ENCODE data around the gene NTRK1.

Gene NTRK1

DNA sequence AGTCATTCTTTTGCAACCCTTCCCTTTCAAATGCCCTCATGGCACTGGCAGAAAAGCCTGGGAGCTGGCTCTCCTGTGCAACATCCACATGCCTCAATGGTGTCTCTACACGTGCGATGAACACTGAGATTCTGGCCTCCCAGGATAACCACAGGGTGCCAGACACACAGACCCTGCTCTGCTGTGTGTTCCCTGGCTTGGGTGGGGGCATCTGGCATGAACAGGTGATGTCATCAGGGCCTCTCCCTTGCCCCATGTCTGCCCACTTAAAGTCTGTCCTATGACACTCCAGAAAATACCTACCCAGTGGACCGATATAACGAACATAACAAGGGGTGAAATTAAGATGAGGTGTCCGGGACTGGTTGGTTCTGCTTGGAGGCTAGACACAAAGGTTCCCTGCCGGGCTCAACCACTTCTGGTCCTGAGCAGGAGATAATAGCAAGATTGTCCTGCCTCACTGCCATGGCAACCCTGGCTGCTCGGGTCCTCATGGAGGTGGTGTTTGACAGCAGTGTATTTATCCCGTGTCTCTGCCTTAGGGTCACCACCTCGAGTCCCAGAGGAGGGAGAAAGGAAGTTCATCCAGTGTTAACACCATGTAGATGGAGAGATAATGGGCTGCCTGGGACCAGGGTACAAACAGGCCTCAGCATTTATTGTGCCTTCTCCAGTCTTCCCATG is 21.1 kb upstream of the NTRK1 start:
- DNase-seq: no peak

DNA sequence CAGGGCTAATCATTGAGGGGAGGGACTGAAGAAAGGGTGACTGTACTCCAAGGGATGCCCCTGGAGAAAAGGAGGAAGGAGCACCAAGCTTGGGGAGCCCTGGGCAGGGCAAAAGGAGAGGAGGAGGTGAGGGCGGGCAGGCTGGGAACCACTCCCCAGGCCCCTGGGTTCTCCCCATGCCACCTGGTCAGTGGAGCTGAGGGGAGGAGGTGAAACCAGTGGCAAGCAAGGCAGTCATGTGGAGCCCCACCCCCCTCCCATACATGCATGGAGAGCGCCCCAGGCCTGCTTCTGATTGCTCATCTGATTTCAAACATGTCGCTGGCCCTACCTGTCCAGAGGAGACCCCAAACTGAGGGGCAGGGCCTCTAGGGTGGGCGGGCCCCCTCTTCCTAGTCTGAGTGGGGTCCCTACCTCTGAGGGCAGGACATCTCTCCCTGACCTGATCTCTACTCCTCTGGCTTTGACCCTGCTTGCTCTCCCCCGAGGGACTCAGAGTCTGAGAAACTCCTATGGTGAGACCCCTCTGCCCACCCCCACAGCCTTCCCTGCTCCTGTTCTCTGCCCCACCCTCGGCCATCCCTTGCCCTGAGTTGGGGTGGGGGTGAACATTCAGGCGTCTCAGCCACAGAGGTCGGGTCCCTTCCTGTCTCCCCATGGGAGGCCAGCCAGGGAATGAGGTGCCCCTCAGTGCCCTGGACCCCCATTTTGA is 20.3 kb upstream of the NTRK1 start:
- DNase-seq: no peak

GRCh38 chr1:156840898-156841279 is 19.8 kb upstream of the NTRK1 start:
- DNase-seq: no peak

DNA sequence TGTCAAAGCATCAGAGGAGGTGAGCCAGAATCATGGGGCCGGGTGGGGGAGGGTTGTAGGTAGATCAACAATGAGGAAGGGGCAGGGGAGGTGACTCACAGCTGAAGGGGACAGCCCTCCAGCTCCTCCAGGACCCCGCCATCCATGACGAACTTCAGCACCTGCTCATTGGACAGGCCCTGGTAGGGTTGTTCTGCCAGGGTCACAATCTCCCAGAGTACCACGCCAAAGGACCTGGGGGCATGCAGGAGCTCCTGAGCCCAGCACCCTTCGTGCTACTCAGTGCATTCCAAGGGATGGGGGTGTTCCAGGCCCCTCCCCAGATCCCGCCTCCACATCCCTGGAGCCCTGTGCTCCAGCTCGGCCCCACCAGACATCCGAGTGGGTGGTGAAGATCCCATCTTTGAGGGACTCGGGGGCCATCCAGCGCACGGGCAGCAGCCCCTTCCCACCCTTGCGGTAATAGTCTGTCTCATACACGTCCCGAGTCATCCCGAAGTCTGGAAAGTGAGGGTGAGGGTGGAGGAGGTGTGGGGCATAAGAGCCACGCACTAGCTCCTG is 19.3 kb upstream of the NTRK1 start:
- no peak for DNase-seq

- DNase-seq: no peak
Measured at GRCh38 chr1:156842618-156843300, 17.9 kb upstream of the NTRK1 start.

GRCh38 chr1:156844102-156844501 is 16.6 kb upstream of the NTRK1 start:
- DNase-seq: no peak

GRCh38 chr1:156844638-156845037 is 16.0 kb upstream of the NTRK1 start:
- DNase-seq: no peak

DNA sequence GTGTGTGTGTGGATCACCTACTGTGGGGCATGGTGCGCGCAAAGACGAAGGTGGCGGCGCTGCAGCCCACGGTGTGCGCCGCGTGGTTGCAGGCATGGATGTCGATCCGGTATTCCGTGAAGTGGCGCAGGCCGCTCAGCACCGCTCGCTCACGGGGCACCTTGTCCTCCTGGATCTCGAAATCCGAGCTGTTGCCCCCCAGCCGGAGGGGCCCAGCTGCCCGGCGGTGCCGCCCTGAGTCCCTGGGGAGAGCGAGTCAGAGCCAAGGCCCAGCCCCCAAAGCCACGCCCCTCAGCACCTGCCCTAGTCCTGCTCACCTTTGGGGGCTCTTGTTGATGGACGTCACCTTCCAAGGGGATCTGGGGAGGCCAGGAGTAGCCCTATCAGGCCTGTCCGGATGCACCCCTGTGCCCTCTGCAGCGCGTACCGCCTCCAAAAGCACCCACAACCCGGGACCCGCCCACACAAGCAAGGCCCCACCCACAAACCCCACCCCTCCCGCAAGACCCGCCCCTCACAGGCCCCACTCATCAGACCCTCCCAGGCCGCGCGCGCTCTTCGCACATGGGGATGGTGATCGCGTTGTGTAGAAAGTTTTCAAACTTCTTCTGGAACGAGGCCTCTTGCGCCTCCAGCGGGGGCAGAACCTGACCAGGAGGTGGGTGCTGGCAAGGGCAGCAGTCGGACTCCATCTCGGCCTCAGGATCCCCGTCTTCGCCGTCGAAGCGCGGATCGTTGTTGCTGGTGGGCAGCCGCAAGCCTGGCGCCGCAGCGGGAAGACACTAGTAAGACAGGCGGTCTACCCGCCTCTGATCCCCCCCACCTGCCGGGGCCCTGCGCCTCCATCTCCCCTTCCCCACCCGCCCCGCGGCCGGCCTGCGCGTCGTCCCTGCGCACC is 15.4 kb upstream of the NTRK1 start:
- DNase-seq: no peak

DNA sequence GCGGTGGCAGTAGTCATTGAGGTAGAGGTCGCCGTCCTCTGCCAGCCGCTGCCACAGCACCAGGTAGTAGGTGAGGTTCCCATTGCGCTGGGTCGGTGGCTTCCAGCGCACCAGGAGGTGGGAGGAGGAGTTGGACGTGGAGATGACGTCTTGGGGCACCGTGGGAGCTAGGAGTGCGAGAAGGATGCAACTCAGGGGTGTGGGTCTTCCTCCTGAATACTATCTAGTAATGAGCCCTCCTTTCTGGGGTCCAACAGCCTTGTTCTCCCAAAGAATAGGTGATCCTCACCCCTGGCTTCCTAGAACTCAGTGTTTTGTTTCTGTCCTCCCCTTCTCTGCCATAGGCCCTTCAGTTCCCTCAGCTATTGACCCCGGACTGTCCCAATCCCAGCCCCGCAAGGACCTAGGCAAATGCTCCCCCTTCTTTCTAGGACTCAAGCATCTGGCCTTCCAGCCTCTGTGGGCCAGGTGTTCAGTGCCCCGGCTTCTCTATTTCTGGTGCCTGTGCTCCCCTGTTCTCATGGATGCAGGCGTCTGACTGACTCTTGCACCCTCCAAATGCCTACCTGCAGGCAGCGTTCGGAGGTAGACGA is 14.6 kb upstream of the NTRK1 start:
- DNase-seq: no peak

GRCh38 chr1:156846643-156847042 is 14.0 kb upstream of the NTRK1 start:
- no peak for DNase-seq

DNA sequence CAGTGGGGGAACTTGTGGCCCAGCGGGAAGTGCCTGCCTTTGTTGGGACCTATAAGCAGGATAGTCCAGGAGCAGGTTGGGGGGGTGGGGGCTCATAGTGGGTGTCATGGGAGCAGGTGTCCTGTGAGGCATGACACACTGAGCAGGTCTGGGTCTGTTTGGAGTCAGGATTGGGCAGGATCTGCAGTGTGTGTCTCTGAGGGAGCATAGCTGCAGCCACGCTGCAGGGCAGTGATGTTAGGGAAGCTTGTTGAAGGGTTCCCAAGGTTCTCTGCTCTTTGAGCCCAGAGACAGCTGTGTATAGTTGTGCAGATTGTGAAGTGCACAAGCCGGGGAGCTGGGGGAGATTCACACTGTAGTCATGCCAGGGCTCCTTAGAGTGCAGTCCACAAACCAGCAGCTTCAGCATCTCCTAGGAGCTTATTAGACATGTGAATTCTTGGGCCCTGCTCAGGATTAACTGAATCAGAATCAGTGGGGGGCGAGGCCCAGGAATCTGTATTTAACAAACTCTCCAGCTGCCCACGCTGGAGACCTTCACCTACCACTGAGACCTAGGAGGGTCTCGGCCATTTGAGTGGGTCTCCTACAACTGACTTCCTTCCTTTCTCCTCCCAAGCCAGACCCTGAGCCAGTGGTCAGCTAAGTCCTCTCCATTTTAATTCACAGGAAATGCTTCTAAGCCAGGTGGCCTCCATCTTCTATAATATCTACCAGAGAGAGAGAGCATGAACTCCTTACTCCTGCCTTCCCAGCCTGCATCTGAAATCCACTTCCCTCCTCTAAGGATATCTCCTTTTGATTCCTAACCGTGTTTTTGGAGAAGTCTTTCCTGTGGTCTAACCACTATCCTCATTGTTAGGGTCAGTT is 12.8 kb upstream of the NTRK1 start:
- no peak for DNase-seq

GRCh38 chr1:156848461-156849150 is 12.1 kb upstream of the NTRK1 start:
- no peak for DNase-seq

DNA sequence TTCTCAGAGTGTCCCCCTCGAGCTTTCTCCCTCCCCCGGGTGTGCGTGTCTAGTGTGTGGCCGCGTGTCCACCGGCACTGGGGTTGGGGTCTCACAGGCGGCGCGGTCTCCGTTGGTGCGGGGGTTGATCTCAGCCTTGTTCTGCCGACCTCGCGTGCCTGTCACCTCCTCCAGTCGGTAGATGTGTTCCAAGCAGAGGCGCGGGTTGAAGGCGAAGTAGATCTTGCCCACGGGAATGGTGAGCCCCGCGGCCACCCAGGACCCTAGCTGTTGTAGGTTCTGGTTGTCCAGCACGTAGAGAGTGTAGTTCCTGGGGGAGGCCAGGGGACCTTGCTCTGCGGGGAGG is 11.5 kb upstream of the NTRK1 start:
- no peak for DNase-seq

DNA sequence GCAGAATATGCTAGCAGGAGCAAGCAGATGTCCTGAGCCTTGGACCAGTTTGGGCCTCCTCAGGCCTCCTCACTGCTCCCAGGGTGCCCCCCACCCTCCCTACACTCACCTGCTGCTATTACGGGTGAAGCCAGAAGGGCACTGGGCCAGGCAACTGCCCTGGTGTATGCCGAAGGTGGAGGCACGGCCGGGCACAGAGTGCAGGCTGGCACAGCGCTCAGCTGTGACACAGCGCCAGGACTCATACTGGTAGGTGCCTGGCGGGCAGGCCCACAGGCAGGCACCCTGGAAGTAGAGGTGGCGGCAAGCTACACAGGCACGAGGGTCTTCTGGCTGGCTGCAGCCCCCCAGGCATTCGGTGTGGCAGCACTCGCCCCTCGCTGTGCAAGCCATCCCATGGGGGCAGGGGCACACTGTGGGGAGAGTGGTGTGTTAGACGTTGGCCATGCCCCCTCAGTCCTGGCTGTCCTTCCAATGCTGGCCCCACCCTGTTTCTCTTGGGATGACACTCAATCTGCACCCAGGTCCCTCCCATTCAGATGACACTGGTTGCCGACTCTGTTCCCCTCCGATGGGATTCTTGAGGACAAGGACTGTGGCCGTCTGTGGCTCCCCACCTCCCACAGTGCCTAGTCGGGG is 8.8 kb upstream of the NTRK1 start:
- no peak for DNase-seq

DNA sequence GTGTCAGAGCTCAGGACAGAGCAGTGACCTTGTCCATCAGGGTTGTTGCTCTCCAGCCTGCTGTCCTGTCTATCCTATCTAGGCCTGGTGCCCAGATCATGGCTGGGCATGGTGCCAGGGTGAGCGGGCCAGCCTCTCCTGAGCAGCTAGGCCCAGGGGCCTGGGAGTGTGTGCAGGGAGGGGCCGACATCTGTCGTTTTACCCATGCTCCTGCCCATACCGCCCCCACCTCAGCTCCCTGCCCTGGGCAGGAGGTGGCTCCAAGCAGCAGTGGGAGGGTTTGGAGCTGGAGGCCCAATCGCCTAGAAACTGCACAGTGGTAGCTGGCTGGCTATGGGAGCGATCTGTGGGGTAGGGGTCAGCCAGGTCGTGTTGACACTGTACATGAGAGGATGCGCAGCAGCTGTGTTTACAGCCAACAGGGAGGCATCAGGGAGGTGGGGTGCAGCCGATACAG is 8.2 kb upstream of the NTRK1 start:
- DNase-seq: no peak

DNA sequence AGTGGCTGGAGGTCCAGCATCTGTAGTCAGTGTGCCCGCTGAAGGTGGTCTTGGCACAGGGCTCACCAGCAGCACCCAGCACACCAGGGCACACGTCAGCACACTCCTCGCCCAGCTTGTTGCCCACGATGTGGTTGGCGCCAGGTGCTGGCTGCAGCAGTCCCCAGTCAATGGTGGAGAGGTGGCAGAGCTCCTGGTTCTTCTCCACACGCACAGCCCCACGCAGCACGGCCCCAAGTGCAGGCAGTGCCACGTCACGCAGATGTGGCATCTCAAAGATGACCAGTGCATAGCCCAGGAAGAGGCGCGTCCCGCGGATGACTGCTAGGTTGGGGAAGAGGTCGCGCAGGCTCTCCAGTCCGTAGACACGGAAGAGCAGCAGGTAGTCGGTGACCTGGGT is 6.9 kb upstream of the NTRK1 start:
- no peak for DNase-seq

- no peak for DNase-seq
Measured at GRCh38 chr1:156854634-156855033, 6.0 kb upstream of the NTRK1 start.

- DNase-seq: no peak
Measured at GRCh38 chr1:156856282-156856785, 4.3 kb upstream of the NTRK1 start.

- no peak for DNase-seq
Measured at GRCh38 chr1:156857532-156857931, 3.1 kb upstream of the NTRK1 start.

- DNase-seq: no peak
Measured at GRCh38 chr1:156858555-156858956, 2.1 kb upstream of the NTRK1 start.
